Prostate gland (tissue), 2 donors: ENCODE results near the gene TMBIM1. TPM values are rescaled to one million over a fixed set of nuclear protein-coding genes. Genes with fewer than 3 reads are reported as not detected.

Experiments
- DNase-seq: peaks from one replicate; pipeline ENCODE4 v3.0.0-alpha.2; 2019; ENCODE audit warnings: low spot score
- H3K27ac ChIP-seq, 2 donors: fragments of 200-600 bp; sonication (generic); 2 replicates each; pipeline ENCODE4 v1.5.1; 2017 to 2019
- H3K27me3 ChIP-seq: fragments of 200-600 bp; sonication (generic); replicated peaks from 2 replicates; pipeline ENCODE4 v1.5.1; 2019; ENCODE audit not compliant: insufficient read depth
- H3K36me3 ChIP-seq, 2 donors: fragments of 200-600 bp; sonication (generic); 1 replicate in 1 of 2; 2 replicates in 1 of 2; pipeline versions ENCODE4 v1.5.1 to v1.8.1; 2017 to 2019
- H3K4me1 ChIP-seq: fragments of 200-600 bp; sonication (generic); replicated peaks from 2 replicates; pipeline ENCODE4 v1.5.1; 2019
- H3K4me3 ChIP-seq, 2 donors: fragments of 200-600 bp; sonication (generic); 2 replicates each; pipeline ENCODE4 v1.5.1; 2017 to 2019
- H3K9me3 ChIP-seq: fragments of 200-600 bp; sonication (generic); 2 replicates; pipeline ENCODE4 v1.5.1; 2017
- POLR2A ChIP-seq: fragments of 450-650 bp; IDR thresholded peaks from one replicate; pipeline ENCODE4 v1.6.1; 2016; ENCODE audit warnings: antibody characterized with exemption, mild to moderate bottlenecking
- POLR2AphosphoS5 ChIP-seq: sonication (generic); formaldehyde crosslinking; IDR thresholded peaks from one replicate; pipeline ENCODE4 v1.6.1; 2017; ENCODE audit warnings: antibody characterized with exemption
- WGBS: methylation state at CpG from one replicate; pipeline ENCODE4 v1.1.5; 2018; 5-methylcytosine and 5-hydroxymethylcytosine counted together
- intact Hi-C: fragments of 100-400 bp; cut with DNase I; formaldehyde crosslinking; loops from one replicate; pipeline ENCODE4 v1.14.2; 2022
- total RNA-seq, 2 donors: library from RNA; depleted of rRNA; stranded (reverse); fragments of >200 nt; gene quantifications; one replicate each; pipeline ENCODE4 v1.1.0, GENCODE V29; 2016
- TF ChIP-seq, protein P1 (sequence below), 4 experiments: fragments of 200-600 bp in 2 of 4; fragments of 450-650 bp in 2 of 4; sonication (generic) in 2 of 4; IDR thresholded peaks; 1 replicate in 3 of 4; 2 replicates in 1 of 4; pipeline ENCODE4 v1.5.1; 2016 to 2019; ENCODE audit warnings: antibody characterized with exemption in 4 of 4, mild to moderate bottlenecking in 2 of 4, moderate library complexity in 2 of 4

The TMBIM1 gene
- total RNA-seq, 2 donors from 2014 or later = 139 to 193 TPM

GRCh38 chr2:218289639-218290315, 2.5 kb downstream of the TMBIM1 start:
- 28% methylated on average over 6 of the region's 6 CpGs for whole genome bisulfite sequencing
- peak overlapping the region in 1 of 2 donors; percentile 75 for H3K4me3 ChIP-seq
- H3K4me1 ChIP-seq = peaks cover 49% of the 10 kb centered on the region
- peak; percentile 58 for DNase-seq
- intact Hi-C loops = loop anchor here (5.0 to 10.0 kb wide), 3 partner anchors 175 to 368 kb away; partner anchors contain the start of genes BCS1L, CNOT9, USP37 and ZNF142
- no peaks in the 10 kb centered on the region for H3K9me3 ChIP-seq
- peak overlapping the region; percentile 94 to 96 for H3K27ac ChIP-seq
- H3K27me3 ChIP-seq = no peaks in the 10 kb centered on the region
- no peaks in the 10 kb centered on the region for H3K36me3 ChIP-seq
- TF ChIP-seq POLR2AphosphoS5 = peak; percentile 69
- TF ChIP-seq, protein P1, sequence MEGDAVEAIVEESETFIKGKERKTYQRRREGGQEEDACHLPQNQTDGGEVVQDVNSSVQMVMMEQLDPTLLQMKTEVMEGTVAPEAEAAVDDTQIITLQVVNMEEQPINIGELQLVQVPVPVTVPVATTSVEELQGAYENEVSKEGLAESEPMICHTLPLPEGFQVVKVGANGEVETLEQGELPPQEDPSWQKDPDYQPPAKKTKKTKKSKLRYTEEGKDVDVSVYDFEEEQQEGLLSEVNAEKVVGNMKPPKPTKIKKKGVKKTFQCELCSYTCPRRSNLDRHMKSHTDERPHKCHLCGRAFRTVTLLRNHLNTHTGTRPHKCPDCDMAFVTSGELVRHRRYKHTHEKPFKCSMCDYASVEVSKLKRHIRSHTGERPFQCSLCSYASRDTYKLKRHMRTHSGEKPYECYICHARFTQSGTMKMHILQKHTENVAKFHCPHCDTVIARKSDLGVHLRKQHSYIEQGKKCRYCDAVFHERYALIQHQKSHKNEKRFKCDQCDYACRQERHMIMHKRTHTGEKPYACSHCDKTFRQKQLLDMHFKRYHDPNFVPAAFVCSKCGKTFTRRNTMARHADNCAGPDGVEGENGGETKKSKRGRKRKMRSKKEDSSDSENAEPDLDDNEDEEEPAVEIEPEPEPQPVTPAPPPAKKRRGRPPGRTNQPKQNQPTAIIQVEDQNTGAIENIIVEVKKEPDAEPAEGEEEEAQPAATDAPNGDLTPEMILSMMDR (IDR thresholded peaks at IDR 0.05) = no peak
- peak; percentile 58 for TF ChIP-seq POLR2A

- WGBS = 12% methylated on average over 10 of the region's 11 CpGs
- intact Hi-C loops = loop anchor here (10.0 kb wide), 1 partner anchor 278 kb away; the partner anchor contains the start of genes CNOT9 and USP37
- Histone ChIP-seq H3K4me1 (peaks cover 63% of the 10 kb centered on the region), H3K4me3 (peak overlapping the region; percentile 13 to 20), H3K36me3 (no peaks in the 10 kb centered on the region), H3K27me3 (no peaks in the 10 kb centered on the region), H3K27ac (peak overlapping the region; percentile 94 to 96), H3K9me3 (no peaks in the 10 kb centered on the region)
- peak; percentile 90 for DNase-seq
- peak; percentile 68 for TF ChIP-seq POLR2AphosphoS5
- peak; percentile 73 for TF ChIP-seq POLR2A
- TF ChIP-seq, protein P1 (IDR thresholded peaks at IDR 0.05) = no peak
Measured at GRCh38 chr2:218286570-218287459, 5.5 kb downstream of the TMBIM1 start.

DNA sequence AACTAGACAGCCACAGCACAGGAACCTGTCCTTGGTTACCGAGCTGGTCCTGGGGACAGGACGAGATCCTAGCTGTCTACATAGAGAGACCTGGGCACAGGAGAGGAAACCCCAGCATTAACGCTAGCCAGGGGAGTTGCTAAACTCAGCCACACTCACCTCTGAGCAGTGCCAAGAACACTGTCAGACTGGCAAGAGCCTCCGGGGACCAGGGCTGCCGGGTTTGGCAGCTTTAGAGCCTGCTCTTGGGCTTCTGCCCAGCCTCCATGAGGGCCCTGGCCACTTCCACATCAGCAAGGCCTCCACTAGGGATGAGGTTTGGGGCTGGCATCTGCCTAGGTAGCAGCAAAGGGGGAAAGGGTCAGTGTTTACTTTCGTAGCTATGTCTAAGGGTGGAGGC, 6.7 kb downstream of the TMBIM1 start:
- no peak overlapping the region for H3K4me3 ChIP-seq
- no peaks in the 10 kb centered on the region for H3K36me3 ChIP-seq
- DNase-seq = peak; percentile 88
- WGBS = 13% methylated on average over 6 of the region's 6 CpGs
- H3K27ac ChIP-seq = peak overlapping the region; percentile 94 to 96
- no peaks in the 10 kb centered on the region for H3K27me3 ChIP-seq
- intact Hi-C loops = loop anchor here (10.0 kb wide), 1 partner anchor 279 kb away; the partner anchor contains the start of genes CNOT9 and USP37
- H3K4me1 ChIP-seq = peaks cover 68% of the 10 kb centered on the region
- H3K9me3 ChIP-seq = no peaks in the 10 kb centered on the region
- peak; percentile 78 for TF ChIP-seq POLR2AphosphoS5
- TF ChIP-seq, protein P1 (IDR thresholded peaks at IDR 0.05) = no peak
- TF ChIP-seq POLR2A = peak; percentile 13

DNA sequence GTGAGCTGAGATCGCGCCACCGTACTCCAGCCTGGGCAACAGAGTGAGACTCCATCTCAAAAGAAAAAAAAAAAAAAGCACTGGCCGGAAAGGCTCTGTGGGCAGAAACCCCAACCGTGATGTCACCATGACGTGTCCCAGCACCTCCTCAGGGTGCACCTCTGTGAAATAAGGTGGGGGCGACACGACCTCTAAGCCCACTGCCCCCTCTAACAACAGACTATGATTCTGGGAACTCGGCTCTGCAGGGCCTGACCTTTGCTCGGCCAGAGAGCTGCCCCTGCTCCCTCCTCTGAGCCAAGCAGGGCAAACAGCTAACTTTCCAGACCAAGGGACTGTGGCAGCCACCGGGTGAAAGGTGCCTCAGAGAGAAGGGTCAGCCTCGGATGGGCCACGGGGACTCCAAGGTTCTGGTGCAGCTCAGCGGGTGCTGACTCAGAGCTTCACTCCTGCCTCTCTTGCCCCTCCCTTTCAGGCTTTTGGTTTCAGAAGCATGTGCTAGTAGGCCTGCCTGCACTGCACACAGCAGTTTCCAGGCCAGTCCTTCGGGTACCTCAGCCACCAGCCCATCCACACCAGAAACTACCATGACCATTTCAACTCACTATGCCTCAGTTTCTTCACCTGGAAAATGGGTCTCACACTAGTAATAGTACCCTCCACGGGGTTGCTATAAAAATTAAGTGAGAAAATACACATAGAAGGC, 8.0 kb downstream of the TMBIM1 start:
- no peak for DNase-seq
- peaks cover 61% of the 10 kb centered on the region for H3K4me1 ChIP-seq
- peak overlapping the region; percentile 94 to 96 for H3K27ac ChIP-seq

More for the DNA sequence above, 8.0 kb downstream of the TMBIM1 start:
- Histone ChIP-seq H3K36me3 (peaks cover 0 to 8% of the 10 kb centered on the region in 2 donors), H3K9me3 (no peaks in the 10 kb centered on the region), H3K27me3 (no peaks in the 10 kb centered on the region), H3K4me3 (no peak overlapping the region)
- peak; percentile 53 for TF ChIP-seq POLR2A
- TF ChIP-seq, protein P1 (IDR thresholded peaks at IDR 0.05) = no peak
- 69% methylated on average over 13 of the region's 16 CpGs for WGBS
- intact Hi-C loops = loop anchor here (10.0 kb wide), 1 partner anchor 281 kb away; the partner anchor contains the start of genes CNOT9 and USP37
